Choroid plexus epithelial cell (primary cell): Measurements from ENCODE around the gene CHST11.

Experiments used
- DNase-seq: peaks from one replicate; pipeline ENCODE4 v3.0.0-alpha.2; 2010; ENCODE audit warnings: low read depth
- H3K4me3 ChIP-seq: 2 replicates; pipeline ENCODE4 v1.5.1; 2011; ENCODE audit warnings: low read depth, mild to moderate bottlenecking, control low read depth, low read length, moderate library complexity
- CTCF ChIP-seq: conservative IDR thresholded peaks from 2 replicates; pipeline ENCODE4 v1.5.1; 2011; ENCODE audit warnings: low read depth, mild to moderate bottlenecking, control low read depth, inconsistent platforms, low read length, moderate library complexity

Gene CHST11

DNA sequence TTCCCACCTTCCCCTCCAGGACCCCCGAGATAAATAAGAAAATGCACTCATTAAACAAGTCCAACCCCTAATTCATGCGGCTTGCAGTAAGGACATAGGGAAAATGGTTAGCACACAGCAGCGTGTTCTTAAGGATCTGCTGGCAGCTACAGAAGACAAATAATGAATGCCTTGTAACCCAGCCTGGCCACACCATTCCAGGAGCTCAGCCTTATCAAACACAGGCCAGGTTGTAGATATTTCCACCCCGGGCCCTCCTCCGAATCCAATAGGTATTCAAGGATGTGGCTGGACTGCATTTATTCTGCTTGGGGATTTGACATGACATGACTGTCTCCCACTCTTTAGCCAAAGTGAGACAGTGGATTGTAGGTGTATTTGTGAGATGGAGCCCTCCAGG is 256.2 kb downstream of the CHST11 start:
- no peak for DNase-seq
- no peak for TF ChIP-seq CTCF

GRCh38 chr12:104713444-104713843 is 256.7 kb downstream of the CHST11 start:
- no peak overlapping the region for H3K4me3 ChIP-seq
- DNase-seq = no peak
- TF ChIP-seq CTCF = no peak

More for the DNA sequence above, 256.2 kb downstream of the CHST11 start:
- H3K4me3 ChIP-seq = no peak overlapping the region

GRCh38 chr12:104714369-104714768 is 257.6 kb downstream of the CHST11 start:
- no peak for DNase-seq
- H3K4me3 ChIP-seq = no peak overlapping the region
- no peak for TF ChIP-seq CTCF

DNA sequence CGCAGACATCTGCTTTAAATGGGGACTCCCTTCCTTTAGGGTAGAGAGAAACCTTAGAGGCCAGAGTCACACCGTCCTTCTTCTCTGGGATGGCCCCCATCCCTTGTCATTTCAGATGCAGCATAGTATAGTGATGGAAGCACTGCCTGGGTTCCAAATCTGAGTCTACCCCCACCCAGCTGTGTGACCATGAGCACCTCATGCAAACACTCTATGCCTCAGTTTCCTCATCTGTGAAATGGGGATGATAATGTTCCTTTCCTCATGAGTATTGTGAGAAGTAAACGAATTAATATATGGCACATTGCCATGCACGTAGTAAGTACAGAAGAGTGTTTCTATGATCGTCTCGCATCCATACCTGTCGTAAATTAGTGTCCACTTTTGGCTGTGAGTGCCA is 259.4 kb downstream of the CHST11 start:
- TF ChIP-seq CTCF = no peak
- no peak overlapping the region for H3K4me3 ChIP-seq
- DNase-seq = no peak

GRCh38 chr12:104718304-104718929 is 261.7 kb downstream of the CHST11 start:
- peak; percentile 62 for DNase-seq
- H3K4me3 ChIP-seq = no peak overlapping the region
- no peak for TF ChIP-seq CTCF

DNA sequence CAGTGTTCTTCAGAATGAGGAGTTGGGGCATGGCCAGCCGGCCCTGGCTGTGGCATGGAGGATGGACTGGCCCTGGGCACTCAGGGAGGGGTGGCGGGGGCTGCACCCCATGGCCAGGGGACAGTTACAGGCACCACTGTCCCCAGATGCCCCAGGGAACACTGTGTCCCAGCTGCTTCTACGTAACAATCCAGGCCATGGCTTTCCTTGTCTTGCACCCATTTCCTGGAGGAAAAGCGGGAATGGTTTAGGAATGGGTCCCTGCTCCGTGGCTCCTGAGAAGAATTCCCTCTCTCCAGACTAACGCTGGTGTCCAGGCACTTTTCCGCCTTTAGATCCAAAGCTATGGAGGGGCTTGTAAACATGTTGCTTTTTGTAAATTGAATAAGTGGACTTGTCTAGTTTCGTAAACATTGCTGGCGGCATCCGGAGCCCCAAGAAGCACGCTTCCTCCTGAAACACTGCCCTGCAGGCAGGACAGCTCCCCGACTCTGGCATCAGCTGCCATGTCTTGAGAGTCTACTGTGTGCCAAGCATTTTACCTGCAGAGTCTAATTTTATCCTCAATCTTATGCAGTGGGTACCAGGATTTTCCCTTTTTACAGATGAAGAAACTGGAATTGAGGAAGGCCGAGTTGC is 263.1 kb downstream of the CHST11 start:
- TF ChIP-seq CTCF = no peak
- peak overlapping the region; percentile 41 for H3K4me3 ChIP-seq
- DNase-seq = no peak
